WTC11 (cell line): Measurements from ENCODE around the gene FMNL1. TPM values are rescaled to one million over a fixed set of nuclear protein-coding genes. Genes with fewer than 3 reads are reported as not detected.

Experiments
- ATAC-seq: fragments of 200-7000 bp; cut with Tn5 transposase; 2 replicates; pipeline ENCODE4 v1.10.0; 2021; ENCODE audit warnings: mild to moderate bottlenecking, moderate library complexity
- CTCF ChIA-PET: fragments of 300-600 bp; sonication (Branson Sonifier 250); formaldehyde crosslinking; loops from one replicate; lab custom pipeline; 2021; ENCODE audit warnings: antibody characterized with exemption; lab: Charles Lee
- POLR2A ChIA-PET: fragments of 350-600 bp; sonication (Branson Sonifier 250); formaldehyde crosslinking; loops from one replicate; lab custom pipeline; 2021; ENCODE audit warnings: antibody characterized with exemption; lab: Charles Lee
- DNase-seq: peaks from one replicate; pipeline ENCODE4 v3.0.0; 2021; ENCODE audit warnings: low spot score
- H3K27ac Mint-ChIP-seq: 2 replicates; pipeline ENCODE4 v1.8.0; 2021; ENCODE audit warnings: mixed read lengths
- H3K27me3 Mint-ChIP-seq: 2 replicates; pipeline ENCODE4 v1.8.0; 2021; ENCODE audit warnings: low read depth, mild to moderate bottlenecking, moderate library complexity, mixed read lengths
- H3K36me3 Mint-ChIP-seq: 2 replicates; pipeline ENCODE4 v1.8.0; 2021; ENCODE audit warnings: mixed read lengths
- H3K4me1 Mint-ChIP-seq: 2 replicates; pipeline ENCODE4 v1.8.0; 2022; ENCODE audit warnings: mixed read lengths
- H3K4me3 Mint-ChIP-seq: 2 replicates; pipeline ENCODE4 v1.8.0; 2021; ENCODE audit warnings: mild to moderate bottlenecking, moderate library complexity, mixed read lengths
- H3K9me3 Mint-ChIP-seq: 2 replicates; pipeline ENCODE4 v1.8.0; 2021; ENCODE audit warnings: mixed read lengths
- CBFB ChIP-seq: sonication (generic); formaldehyde crosslinking; IDR thresholded peaks from 2 replicates; pipeline ENCODE4 v1.8.1; 2022; ENCODE audit warnings: mild to moderate bottlenecking, low read depth, missing genetic modification reagents
- CREB1 ChIP-seq: sonication (generic); formaldehyde crosslinking; IDR thresholded peaks from 2 replicates; pipeline ENCODE4 v1.8.0; 2023; ENCODE audit warnings: mild to moderate bottlenecking, missing genetic modification reagents
- CREM ChIP-seq: sonication (generic); formaldehyde crosslinking; IDR thresholded peaks from 2 replicates; pipeline ENCODE4 v1.8.1; 2022; ENCODE audit warnings: mild to moderate bottlenecking, missing genetic modification reagents, moderate library complexity
- EMX1 ChIP-seq: fragments of 250-450 bp; sonication (Bioruptor Pico); IDR thresholded peaks from 2 replicates; pipeline ENCODE4 v1.8.0; 2021; ENCODE audit warnings: mild to moderate bottlenecking
- ETV6 ChIP-seq: sonication (generic); formaldehyde crosslinking; IDR thresholded peaks from 2 replicates; pipeline ENCODE4 v1.8.1; 2022; ENCODE audit warnings: mild to moderate bottlenecking, missing genetic modification reagents
- FOXJ3 ChIP-seq: sonication (generic); formaldehyde crosslinking; IDR thresholded peaks from 2 replicates; pipeline ENCODE4 v1.9.0; 2021; ENCODE audit warnings: missing genetic modification reagents, mild to moderate bottlenecking, borderline replicate concordance
- NFYB ChIP-seq: sonication (generic); formaldehyde crosslinking; conservative IDR thresholded peaks from 2 replicates; pipeline ENCODE4 v1.8.0; 2022; ENCODE audit warnings: low read depth, missing genetic modification reagents
- NR1H2 ChIP-seq: sonication (generic); formaldehyde crosslinking; IDR thresholded peaks from 2 replicates; pipeline ENCODE4 v1.9.0; 2021; ENCODE audit warnings: mild to moderate bottlenecking, moderate library complexity, missing genetic modification reagents
- OVOL2 ChIP-seq: fragments of 250-450 bp; sonication (Bioruptor Pico); IDR thresholded peaks from 2 replicates; pipeline ENCODE4 v1.9.0; 2021; ENCODE audit warnings: mild to moderate bottlenecking, borderline replicate concordance
- SP1 ChIP-seq: sonication (generic); formaldehyde crosslinking; conservative IDR thresholded peaks from 2 replicates; pipeline ENCODE4 v1.8.1; 2022; ENCODE audit warnings: missing genetic modification reagents
- ZNF138 ChIP-seq: sonication (generic); formaldehyde crosslinking; conservative IDR thresholded peaks from 2 replicates; pipeline ENCODE4 v1.8.1; 2022; ENCODE audit warnings: mild to moderate bottlenecking, moderate library complexity, missing genetic modification reagents
- total RNA-seq: library from RNA; stranded (reverse); gene quantifications from 3 replicates; pipeline ENCODE4 v1.2.3, GENCODE V29; 2021
- TF ChIP-seq, protein P1 (sequence below): fragments of 250-450 bp; sonication (Bioruptor Pico); IDR thresholded peaks from 2 replicates; pipeline ENCODE4 v1.9.0; 2021; ENCODE audit warnings: mild to moderate bottlenecking
- TF ChIP-seq, protein P2 (sequence below): sonication (generic); formaldehyde crosslinking; IDR thresholded peaks from 2 replicates; pipeline ENCODE4 v1.8.1; 2023; ENCODE audit warnings: mild to moderate bottlenecking, missing genetic modification reagents
- TF ChIP-seq, protein P3 (sequence below): sonication (generic); formaldehyde crosslinking; conservative IDR thresholded peaks from 2 replicates; pipeline ENCODE4 v1.8.1; 2022; ENCODE audit warnings: mild to moderate bottlenecking, missing genetic modification reagents
- TF ChIP-seq, protein P4 (sequence below): sonication (generic); formaldehyde crosslinking; IDR thresholded peaks from 2 replicates; pipeline ENCODE4 v1.8.0; 2022; ENCODE audit warnings: mild to moderate bottlenecking, missing genetic modification reagents
- TF ChIP-seq, protein P5 (sequence below): fragments of 250-450 bp; sonication (Bioruptor Pico); IDR thresholded peaks from 2 replicates; pipeline ENCODE4 v2.1.2; 2022; ENCODE audit warnings: mild to moderate bottlenecking, moderate library complexity
- TF ChIP-seq, protein P6 (sequence below): sonication (generic); formaldehyde crosslinking; IDR thresholded peaks from 2 replicates; pipeline ENCODE4 v1.8.1; 2022; ENCODE audit warnings: low read depth, missing genetic modification reagents, borderline replicate concordance

FMNL1 gene
- total RNA-seq, 1 experiment from 2014 or later = 5.3 TPM

DNA sequence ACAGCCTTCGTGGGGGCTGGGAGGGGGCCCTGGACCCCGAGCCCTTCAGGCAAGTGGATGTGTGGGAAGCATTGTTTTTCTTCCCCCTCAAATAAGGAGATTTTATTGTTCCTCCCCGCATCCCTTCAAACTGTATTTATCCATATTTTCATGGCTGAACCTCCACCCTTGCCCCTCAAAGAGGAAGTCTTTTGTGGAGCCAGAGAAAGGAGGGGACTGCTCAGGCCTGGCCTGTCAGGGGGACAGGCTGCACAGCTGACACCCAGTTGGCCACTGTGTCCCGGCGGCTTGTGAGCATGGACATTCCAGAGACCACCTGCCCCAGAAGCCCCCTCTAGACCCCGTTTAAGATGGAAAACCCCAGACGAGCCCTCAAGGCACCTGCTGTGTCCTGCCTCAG, 44.1 kb upstream of the FMNL1 start (continued):
- TF ChIP-seq NFYB (CRISPR knock-in tag) (no peak), SP1 (CRISPR knock-in tag) (no peak), CBFB (no peak), OVOL2 (CRISPR knock-in tag) (no peak), FOXJ3 (CRISPR knock-in tag) (no peak), ZNF138 (no peak)
- TF ChIP-seq, protein P1, sequence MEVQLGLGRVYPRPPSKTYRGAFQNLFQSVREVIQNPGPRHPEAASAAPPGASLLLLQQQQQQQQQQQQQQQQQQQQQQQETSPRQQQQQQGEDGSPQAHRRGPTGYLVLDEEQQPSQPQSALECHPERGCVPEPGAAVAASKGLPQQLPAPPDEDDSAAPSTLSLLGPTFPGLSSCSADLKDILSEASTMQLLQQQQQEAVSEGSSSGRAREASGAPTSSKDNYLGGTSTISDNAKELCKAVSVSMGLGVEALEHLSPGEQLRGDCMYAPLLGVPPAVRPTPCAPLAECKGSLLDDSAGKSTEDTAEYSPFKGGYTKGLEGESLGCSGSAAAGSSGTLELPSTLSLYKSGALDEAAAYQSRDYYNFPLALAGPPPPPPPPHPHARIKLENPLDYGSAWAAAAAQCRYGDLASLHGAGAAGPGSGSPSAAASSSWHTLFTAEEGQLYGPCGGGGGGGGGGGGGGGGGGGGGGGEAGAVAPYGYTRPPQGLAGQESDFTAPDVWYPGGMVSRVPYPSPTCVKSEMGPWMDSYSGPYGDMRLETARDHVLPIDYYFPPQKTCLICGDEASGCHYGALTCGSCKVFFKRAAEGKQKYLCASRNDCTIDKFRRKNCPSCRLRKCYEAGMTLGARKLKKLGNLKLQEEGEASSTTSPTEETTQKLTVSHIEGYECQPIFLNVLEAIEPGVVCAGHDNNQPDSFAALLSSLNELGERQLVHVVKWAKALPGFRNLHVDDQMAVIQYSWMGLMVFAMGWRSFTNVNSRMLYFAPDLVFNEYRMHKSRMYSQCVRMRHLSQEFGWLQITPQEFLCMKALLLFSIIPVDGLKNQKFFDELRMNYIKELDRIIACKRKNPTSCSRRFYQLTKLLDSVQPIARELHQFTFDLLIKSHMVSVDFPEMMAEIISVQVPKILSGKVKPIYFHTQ (CRISPR knock-in tag) = no peak
- TF ChIP-seq, protein P2, sequence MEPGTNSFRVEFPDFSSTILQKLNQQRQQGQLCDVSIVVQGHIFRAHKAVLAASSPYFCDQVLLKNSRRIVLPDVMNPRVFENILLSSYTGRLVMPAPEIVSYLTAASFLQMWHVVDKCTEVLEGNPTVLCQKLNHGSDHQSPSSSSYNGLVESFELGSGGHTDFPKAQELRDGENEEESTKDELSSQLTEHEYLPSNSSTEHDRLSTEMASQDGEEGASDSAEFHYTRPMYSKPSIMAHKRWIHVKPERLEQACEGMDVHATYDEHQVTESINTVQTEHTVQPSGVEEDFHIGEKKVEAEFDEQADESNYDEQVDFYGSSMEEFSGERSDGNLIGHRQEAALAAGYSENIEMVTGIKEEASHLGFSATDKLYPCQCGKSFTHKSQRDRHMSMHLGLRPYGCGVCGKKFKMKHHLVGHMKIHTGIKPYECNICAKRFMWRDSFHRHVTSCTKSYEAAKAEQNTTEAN = no peak

DNA sequence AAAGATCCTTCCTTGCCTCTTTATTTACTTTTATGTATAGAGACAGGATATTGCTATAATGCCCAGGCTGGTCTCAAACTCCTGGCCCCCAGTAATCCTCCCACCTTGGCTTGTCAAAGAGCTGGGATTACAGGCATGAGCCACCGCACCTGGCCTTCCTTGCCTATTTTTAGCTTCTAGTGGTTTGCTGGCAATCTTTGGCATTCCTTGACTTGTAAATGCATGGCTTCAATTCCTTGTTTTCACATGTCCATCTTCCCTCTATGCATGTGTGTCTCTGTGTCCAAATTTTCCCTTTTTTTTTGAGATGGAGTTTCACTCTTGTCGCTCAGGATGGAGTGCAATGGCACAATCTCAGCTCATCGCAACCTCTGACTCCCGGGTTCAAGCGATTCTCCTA, 37.5 kb upstream of the FMNL1 start:
- ChIA-PET CTCF (interaction anchor here (1.0 to 3.0 kb wide), 6 partner anchors 13 to 49 kb away, joined by 3 to 15 read pairs (median 4); partner anchors contain the start of gene ACBD4), POLR2A (interaction anchor here (1.1 kb wide), 1 partner anchor 23 kb away, joined by 4 read pairs; the partner anchor contains the start of gene HEXIM2)
- TF ChIP-seq, protein P3, sequence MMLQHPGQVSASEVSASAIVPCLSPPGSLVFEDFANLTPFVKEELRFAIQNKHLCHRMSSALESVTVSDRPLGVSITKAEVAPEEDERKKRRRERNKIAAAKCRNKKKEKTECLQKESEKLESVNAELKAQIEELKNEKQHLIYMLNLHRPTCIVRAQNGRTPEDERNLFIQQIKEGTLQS (CRISPR knock-in tag) = no peak
- TF ChIP-seq NR1H2 (CRISPR knock-in tag) (no peak), ZNF138 (no peak)
- TF ChIP-seq, protein P4, sequence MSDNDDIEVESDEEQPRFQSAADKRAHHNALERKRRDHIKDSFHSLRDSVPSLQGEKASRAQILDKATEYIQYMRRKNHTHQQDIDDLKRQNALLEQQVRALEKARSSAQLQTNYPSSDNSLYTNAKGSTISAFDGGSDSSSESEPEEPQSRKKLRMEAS (CRISPR knock-in tag) = no peak
- H3K27ac Mint-ChIP-seq = no peak overlapping the region; the same call in 1 of the 2 replicates
- no peaks in the 10 kb centered on the region for H3K27me3 Mint-ChIP-seq
- H3K9me3 Mint-ChIP-seq = no peaks in the 10 kb centered on the region
- no peak overlapping the region for H3K4me3 Mint-ChIP-seq
- no peak for DNase-seq
- ATAC-seq = no peak
- no peaks in the 10 kb centered on the region for H3K4me1 Mint-ChIP-seq
- no peaks in the 10 kb centered on the region for H3K36me3 Mint-ChIP-seq

DNA sequence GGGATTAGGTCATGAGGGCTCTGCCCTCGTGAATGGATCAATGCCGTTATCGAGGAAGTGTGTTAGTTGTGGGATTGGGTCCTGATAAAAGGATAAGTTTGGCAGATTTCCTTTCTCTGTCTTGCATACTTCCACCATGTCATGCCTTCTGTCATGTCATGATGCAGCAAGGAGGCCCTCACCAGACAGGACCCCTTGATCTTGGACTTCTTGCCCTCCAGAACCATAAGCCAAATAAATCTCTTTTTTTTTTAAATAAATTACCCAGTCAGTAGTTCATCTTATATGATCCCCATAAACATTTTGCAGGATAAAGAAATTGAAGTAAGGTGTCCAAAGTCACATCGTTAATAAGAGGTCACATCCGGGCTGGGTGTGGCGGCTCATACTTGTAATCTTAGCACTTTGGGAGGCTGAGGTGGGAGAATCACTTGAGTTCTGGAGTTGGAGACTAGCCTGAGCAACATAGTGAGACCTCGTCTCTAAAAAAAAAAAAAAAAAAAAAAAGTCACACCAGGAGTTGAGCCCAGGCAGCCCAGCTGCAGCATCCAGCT, 34.8 kb upstream of the FMNL1 start:
- Mint-ChIP-seq H3K36me3 (no peaks in the 10 kb centered on the region), H3K27me3 (no peaks in the 10 kb centered on the region), H3K27ac (no peak overlapping the region), H3K4me1 (no peaks in the 10 kb centered on the region), H3K9me3 (peaks cover 6% of the 10 kb centered on the region), H3K4me3 (no peak overlapping the region)
- CTCF ChIA-PET = interaction anchor here (1.0 to 2.0 kb wide), 2 partner anchors 14 to 51 kb away, joined by 6 to 12 read pairs; partner anchors contain the start of gene ACBD4
- no peak for ATAC-seq
- POLR2A ChIA-PET = no interaction called here
- DNase-seq = no peak
- TF ChIP-seq EMX1 (no peak), CREM (no peak), CREB1 (CRISPR knock-in tag) (no peak), ETV6 (CRISPR knock-in tag) (no peak)
- TF ChIP-seq, protein P5, sequence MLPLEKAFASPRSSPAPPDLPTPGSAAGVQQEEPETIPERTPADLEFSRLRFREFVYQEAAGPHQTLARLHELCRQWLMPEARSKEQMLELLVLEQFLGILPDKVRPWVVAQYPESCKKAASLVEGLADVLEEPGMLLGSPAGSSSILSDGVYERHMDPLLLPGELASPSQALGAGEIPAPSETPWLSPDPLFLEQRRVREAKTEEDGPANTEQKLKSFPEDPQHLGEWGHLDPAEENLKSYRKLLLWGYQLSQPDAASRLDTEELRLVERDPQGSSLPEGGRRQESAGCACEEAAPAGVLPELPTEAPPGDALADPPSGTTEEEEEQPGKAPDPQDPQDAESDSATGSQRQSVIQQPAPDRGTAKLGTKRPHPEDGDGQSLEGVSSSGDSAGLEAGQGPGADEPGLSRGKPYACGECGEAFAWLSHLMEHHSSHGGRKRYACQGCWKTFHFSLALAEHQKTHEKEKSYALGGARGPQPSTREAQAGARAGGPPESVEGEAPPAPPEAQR (CRISPR knock-in tag) = no peak
- TF ChIP-seq, protein P6, sequence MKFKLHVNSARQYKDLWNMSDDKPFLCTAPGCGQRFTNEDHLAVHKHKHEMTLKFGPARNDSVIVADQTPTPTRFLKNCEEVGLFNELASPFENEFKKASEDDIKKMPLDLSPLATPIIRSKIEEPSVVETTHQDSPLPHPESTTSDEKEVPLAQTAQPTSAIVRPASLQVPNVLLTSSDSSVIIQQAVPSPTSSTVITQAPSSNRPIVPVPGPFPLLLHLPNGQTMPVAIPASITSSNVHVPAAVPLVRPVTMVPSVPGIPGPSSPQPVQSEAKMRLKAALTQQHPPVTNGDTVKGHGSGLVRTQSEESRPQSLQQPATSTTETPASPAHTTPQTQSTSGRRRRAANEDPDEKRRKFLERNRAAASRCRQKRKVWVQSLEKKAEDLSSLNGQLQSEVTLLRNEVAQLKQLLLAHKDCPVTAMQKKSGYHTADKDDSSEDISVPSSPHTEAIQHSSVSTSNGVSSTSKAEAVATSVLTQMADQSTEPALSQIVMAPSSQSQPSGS = no peak
